GM10847 (cell line): Measurements from ENCODE around the gene TRIP12.

ENCODE experiments used
- POLR2A ChIP-seq: IDR thresholded peaks from 2 replicates; pipeline ENCODE4 v1.6.1; 2011; ENCODE audit not compliant: insufficient read length; ENCODE audit errors: extremely low read depth

The TRIP12 gene

GRCh38 chr2:229802785-229803184, 119.0 kb downstream of the TRIP12 start:
- no peak for TF ChIP-seq POLR2A

DNA sequence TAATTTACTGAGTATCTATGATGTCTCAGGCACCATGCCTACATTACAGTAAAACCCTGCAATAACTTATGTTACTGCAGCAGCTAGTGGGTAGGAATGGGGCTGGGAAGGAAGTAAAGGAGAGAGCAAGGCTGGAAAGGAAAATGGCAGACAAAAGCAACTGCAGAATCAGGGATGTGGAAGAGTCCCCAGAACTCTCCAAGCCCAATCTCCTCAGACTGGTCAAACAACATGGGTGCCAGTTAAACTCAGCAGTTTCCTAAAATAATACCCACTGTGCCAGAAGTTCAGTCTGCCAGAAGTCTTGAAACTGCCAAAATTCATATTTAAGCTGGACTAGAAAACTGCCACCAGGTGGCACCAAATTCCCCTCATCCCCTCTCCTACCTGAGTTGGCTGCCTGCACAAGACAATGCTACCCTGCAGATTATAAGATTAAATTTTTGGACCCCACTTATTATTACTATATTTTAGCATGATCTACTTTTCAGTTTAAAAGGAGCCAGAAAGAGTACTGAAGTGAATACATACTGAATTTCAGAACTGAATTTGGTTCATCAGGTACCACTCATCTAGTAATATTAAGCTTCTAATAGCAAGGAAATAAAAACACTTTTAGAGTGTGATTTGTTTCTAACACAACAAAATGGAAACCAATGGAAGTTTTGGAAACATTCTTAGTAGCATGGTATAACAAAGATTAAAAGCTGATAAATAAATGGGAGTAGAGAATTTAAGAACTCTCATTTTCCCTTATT, 120.6 kb downstream of the TRIP12 start:
- TF ChIP-seq POLR2A = no peak

- no peak for TF ChIP-seq POLR2A
Observed at GRCh38 chr2:229798446-229799155, 123.2 kb downstream of the TRIP12 start.

DNA sequence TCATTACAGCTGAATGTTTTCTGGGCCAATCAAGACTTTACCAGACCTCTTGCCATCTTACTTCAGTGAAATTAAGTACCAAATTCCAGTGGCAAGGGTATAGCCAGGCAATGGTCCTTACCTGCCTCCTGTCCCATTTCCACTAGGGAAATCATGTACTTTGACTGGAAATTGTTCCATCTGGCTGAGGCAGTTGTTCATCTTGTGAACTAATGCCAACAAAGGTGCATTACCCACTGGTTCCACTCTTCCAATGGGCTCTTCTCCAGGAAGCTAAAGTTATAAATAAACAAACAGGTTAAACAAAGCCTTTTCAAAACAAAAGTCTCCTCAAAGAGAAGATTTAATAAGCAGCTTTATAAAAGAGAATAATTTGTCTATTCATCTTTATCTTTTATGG, 126.8 kb downstream of the TRIP12 start:
- TF ChIP-seq POLR2A = no peak

DNA sequence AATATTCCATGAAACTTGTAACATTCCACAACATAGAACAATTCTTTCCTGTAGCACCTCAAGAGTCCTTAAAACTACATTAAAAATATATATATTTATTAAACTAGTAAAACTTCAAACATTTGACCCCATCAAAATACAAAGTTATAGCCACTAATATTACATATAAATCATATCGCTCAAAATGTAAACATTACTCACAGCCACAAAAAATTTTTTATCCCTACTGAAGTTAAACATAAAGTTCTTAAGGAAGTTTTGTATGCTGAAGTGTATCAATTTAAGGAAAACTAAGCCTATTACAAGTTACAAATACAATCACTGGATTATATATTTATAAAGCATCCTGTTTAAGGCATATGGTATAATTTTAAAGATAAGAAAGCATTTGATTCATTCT, 127.2 kb downstream of the TRIP12 start:
- no peak for TF ChIP-seq POLR2A

GRCh38 chr2:229784791-229785190, 137.0 kb downstream of the TRIP12 start:
- no peak for TF ChIP-seq POLR2A

DNA sequence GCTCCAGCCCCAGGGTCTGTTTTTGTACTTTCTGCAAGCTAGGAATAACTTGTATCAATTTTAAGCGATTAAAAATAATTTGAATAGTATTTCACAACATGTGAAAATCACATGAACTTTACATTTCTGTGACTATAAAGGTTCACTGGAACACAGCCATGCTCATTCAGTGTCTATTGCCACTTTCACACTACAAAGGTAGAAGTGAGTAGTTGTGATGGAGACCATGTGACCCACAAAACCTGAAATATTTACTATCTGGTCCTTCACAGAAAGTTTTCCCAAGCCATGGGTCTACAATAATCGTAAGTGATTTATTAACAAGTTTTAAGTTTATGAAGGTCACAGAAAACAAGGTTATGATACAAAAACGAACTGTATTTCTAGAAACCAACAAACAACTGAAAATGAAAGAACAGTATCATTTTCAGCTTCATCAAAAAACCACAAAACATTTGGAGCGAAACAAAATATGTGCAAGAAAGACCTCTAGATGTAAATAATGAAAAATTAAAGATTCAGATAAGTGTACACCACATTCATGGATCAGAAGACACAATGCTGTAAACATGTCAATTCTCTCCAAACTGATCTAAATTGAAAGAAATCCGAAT, 138.6 kb downstream of the TRIP12 start:
- TF ChIP-seq POLR2A = no peak

GRCh38 chr2:229780856-229781773, 140.7 kb downstream of the TRIP12 start:
- TF ChIP-seq POLR2A = no peak

GRCh38 chr2:229779650-229780049, 142.2 kb downstream of the TRIP12 start:
- TF ChIP-seq POLR2A = no peak

DNA sequence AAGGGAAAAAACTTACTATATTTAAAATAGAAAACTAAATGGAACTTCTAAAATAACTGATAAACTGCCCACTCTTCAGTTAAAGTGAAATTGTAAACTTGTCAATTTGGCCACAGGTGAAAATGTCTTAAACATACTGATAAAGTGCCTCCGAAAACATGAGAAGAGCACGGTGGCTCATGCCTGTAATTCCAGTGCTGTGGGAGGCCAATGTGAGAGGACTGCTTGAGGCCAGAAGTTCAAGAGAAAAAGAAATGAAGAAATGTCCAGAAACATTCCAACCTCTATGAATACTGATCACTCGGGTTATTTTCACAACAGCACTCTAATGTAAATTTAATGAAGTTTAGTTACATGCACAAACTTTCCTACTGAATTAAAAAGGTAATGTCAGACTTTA, 144.1 kb downstream of the TRIP12 start:
- no peak for TF ChIP-seq POLR2A

- no peak for TF ChIP-seq POLR2A
Observed at GRCh38 chr2:229775614-229776313, 146.0 kb downstream of the TRIP12 start.

GRCh38 chr2:229774237-229774636, 147.6 kb downstream of the TRIP12 start:
- TF ChIP-seq POLR2A = no peak

GRCh38 chr2:229768235-229768634, 153.6 kb downstream of the TRIP12 start:
- TF ChIP-seq POLR2A = no peak

- TF ChIP-seq POLR2A = no peak
Observed at GRCh38 chr2:229765721-229766120, 156.1 kb downstream of the TRIP12 start.

DNA sequence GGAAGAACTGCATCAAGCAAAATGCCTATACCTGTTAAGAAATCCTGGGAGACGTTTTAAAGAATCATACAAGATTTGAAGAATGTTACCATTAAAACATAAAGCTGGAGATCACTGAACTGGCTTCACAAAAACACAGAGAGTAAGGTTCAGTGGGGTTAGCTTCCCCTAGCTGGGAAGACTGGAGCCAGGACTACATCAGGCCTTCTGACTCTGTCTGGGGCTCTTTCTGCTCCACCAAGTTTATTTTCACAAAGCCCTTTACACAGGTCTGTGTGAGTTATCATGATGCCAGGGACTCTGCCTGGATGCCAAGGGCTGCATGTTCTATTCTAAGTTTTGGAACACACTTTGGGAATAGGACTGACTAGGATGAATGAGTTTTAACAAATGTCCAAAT, 160.1 kb downstream of the TRIP12 start:
- TF ChIP-seq POLR2A = no peak
